Ovary (tissue), 9 donors: ENCODE measurements around the gene STK38L. TPM values are rescaled to one million over a fixed set of nuclear protein-coding genes. Genes with fewer than 3 reads are reported as not detected.

Experiments
- DNase-seq, 5 donors: peaks; one replicate each; pipeline ENCODE4 v3.0.0-alpha.2; 2019 to 2020
- H3K27ac ChIP-seq, 2 donors: fragments of 200-600 bp; one replicate each; pipeline versions ENCODE4 v1.5.1 to v1.8.0; 2019 to 2022
- H3K27me3 ChIP-seq: fragments of 200-600 bp; one replicate; pipeline ENCODE4 v1.8.0; 2022
- H3K36me3 ChIP-seq: fragments of 200-600 bp; sonication (generic); one replicate; pipeline ENCODE4 v1.5.1; 2019
- H3K4me1 ChIP-seq: one replicate; pipeline ENCODE4 v1.8.1; 2013; ENCODE audit warnings: mild to moderate bottlenecking, moderate library complexity; ENCODE audit not compliant: insufficient read depth
- H3K4me3 ChIP-seq: fragments of 200-600 bp; sonication (generic); one replicate; pipeline ENCODE4 v1.5.1; 2017
- H3K9me3 ChIP-seq, 2 donors: fragments of 200-600 bp in 1 of 2; sonication (generic) in 1 of 2; one replicate each; pipeline versions ENCODE4 v1.5.1 to v1.8.1; 2013 to 2019; ENCODE audit warnings: mild to moderate bottlenecking in 1 of 2, moderate library complexity in 1 of 2
- EP300 ChIP-seq: sonication (generic); formaldehyde crosslinking; IDR thresholded peaks from one replicate; pipeline ENCODE4 v1.6.1; 2017; ENCODE audit warnings: antibody characterized with exemption
- POLR2A ChIP-seq: fragments of 450-650 bp; IDR thresholded peaks from one replicate; pipeline ENCODE4 v1.6.1; 2017; ENCODE audit warnings: antibody characterized with exemption, mild to moderate bottlenecking, moderate library complexity
- WGBS, 3 donors: extraction: QIAGEN DNeasy Blood & Tissue Kit in 1 of 3; methylation state at CpG; one replicate each; pipeline versions ENCODE4 v1.1.5 to v1.1.7; 2013 to 2017; 5-methylcytosine and 5-hydroxymethylcytosine counted together
- intact Hi-C, 4 donors: fragments of 100-400 bp; cut with DNase I; formaldehyde crosslinking; loops; one replicate each; pipeline versions ENCODE4 v1.11.0 to v1.15.1; 2022 to 2023
- polyA plus RNA-seq, 2 donors: library from polyadenylated mRNA; stranded (reverse); fragments of 200-250 nt in 1 of 2; fragments of 350-450 nt in 1 of 2; fragmentation: Illumina TruSeq in 1 of 2; extraction: RNeasy Lipid Tissue Mini Kit (QIAGEN cat#74804) in 1 of 2; gene quantifications; one replicate each; pipeline ENCODE4 v1.2.3, GENCODE V29; 2013 to 2014
- total RNA-seq, 7 donors: library from RNA; depleted of rRNA in 2 of 7; stranded (reverse); fragments of >200 nt in 2 of 7; fragmentation: NEBNext Ultra II Directional in 3 of 7; extraction: Animal tissue kit (Norgen Biotek cat#: 25700) in 3 of 7; gene quantifications; one replicate each; pipeline versions ENCODE4 v1.1.0 to v1.2.4, GENCODE V29; 2016 to 2023
- TF ChIP-seq, protein P1 (sequence below), 3 donors: fragments of 450-650 bp in 2 of 3; fragments of 200-600 bp in 1 of 3; IDR thresholded peaks; one replicate each; pipeline versions ENCODE4 v1.5.1 to v1.8.0; 2016 to 2022; ENCODE audit warnings: antibody characterized with exemption in 3 of 3, mild to moderate bottlenecking in 1 of 3
- donor health status: DM: no; HTN: no; CAD: no; lungs with moderate emphysema.
- donor health status: DM: no; HTN: no; CAD: no.
- donor health status: Bipolar disorder and iron deficiency.
- donor health status: DM: yes; HTN: yes; CAD: no.
- donor health status: DM: no; HTN: no; CAD: no.
- donor health status: DM: yes; HTN: yes; CAD: no.

STK38L gene
- total and polyA plus RNA-seq, 9 donors: 7.4 to 24.7 (median 16.8) TPM

DNA sequence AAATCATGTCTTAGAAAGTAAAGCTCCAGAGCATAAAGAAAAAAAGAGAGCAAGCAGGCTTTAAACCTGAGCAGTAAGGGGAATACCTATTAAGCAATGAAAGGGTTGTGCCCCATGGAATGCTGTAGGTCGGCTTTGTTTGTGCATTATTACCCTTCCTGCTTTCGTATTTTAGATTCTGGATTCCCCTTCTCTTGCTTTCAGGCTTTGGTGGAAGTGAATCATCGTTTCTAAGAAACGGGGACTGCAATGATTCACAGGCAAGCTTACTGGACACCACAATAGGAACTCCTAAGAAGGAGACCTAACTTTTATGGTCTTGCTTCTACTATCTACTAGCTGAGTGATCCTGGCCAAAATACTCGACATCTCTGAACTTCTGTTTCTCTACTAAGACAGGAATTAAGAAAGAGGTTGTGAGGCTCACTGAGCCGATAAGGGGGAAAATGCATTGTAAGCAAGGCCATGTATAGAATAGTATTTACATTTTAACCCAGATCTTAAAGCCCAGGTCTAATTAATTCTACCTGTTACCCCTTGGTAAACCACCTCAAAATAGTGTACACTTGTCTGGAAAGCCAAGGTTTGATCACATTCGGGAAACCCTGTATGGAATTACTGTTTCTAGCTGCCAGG is 87.3 kb downstream of the STK38L start:
- no peak for DNase-seq
- H3K27ac ChIP-seq: no peak overlapping the region
- no peak for TF ChIP-seq EP300
- TF ChIP-seq POLR2A: no peak
- no peak overlapping the region for H3K4me3 ChIP-seq
- intact Hi-C loops: no loop called here
- 30 to 36% (median 33%) methylated on average over 7 of the region's 7 CpGs for WGBS, 3 donors
- H3K36me3 ChIP-seq: no peaks in the 10 kb centered on the region
- H3K27me3 ChIP-seq: no peaks in the 10 kb centered on the region
- peaks cover 2% of the 10 kb centered on the region for H3K4me1 ChIP-seq
- H3K9me3 ChIP-seq: no peaks in the 10 kb centered on the region

DNA sequence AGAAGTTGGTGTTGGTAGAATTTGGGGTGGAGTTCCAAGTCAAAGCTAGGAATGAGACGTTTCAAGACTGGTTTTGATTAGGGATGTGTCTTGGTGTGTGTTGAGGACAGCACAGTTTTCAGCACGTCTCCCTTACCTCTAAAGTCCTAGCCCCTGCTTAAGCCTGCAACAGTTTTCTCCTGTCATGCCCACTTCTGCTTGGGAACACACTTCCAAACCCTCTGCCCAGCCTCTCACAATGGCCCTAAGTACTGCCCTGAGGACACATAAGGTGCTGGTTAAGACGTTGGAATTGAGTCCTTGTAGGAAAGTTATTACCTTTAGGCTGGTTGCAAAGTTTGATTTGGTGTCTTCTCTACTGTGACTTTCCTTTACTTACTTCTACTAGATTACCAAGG is 87.8 kb downstream of the STK38L start:
- TF ChIP-seq, protein P1, sequence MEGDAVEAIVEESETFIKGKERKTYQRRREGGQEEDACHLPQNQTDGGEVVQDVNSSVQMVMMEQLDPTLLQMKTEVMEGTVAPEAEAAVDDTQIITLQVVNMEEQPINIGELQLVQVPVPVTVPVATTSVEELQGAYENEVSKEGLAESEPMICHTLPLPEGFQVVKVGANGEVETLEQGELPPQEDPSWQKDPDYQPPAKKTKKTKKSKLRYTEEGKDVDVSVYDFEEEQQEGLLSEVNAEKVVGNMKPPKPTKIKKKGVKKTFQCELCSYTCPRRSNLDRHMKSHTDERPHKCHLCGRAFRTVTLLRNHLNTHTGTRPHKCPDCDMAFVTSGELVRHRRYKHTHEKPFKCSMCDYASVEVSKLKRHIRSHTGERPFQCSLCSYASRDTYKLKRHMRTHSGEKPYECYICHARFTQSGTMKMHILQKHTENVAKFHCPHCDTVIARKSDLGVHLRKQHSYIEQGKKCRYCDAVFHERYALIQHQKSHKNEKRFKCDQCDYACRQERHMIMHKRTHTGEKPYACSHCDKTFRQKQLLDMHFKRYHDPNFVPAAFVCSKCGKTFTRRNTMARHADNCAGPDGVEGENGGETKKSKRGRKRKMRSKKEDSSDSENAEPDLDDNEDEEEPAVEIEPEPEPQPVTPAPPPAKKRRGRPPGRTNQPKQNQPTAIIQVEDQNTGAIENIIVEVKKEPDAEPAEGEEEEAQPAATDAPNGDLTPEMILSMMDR (IDR thresholded peaks at IDR 0.05): no peak
- no peak for TF ChIP-seq POLR2A
- no peak for TF ChIP-seq EP300
- Histone ChIP-seq H3K4me3 (no peak overlapping the region), H3K9me3 (no peaks in the 10 kb centered on the region), H3K27ac (no peak overlapping the region), H3K36me3 (no peaks in the 10 kb centered on the region), H3K4me1 (peaks cover 2% of the 10 kb centered on the region), H3K27me3 (no peaks in the 10 kb centered on the region)
- WGBS, 3 donors: 29 to 34% (median 32%) methylated on average over 3 of the region's 3 CpGs
- intact Hi-C loops: no loop called here
- no peak for DNase-seq

DNA sequence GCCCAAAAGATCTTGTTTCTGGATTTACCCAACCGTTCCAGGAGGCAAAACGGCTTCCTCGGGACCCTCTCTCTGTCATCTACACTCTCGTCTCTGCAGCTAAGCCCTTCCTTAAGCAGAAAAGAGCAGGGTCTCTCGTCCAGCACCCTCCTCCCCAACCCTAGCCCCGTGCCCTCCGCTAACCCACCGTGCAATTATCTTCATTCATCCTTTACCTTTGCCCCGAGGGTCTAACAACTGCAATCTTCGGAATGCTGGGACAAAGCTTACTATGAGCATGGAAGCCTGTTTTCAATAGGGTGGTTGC is 88.3 kb downstream of the STK38L start:
- 8 to 12% (median 10%) methylated on average over 10 of the region's 10 CpGs for WGBS, 3 donors
- peaks cover 2% of the 10 kb centered on the region for H3K4me1 ChIP-seq
- no peaks in the 10 kb centered on the region for H3K9me3 ChIP-seq
- TF ChIP-seq POLR2A (no peak), EP300 (no peak)
- TF ChIP-seq, protein P1 (IDR thresholded peaks at IDR 0.05): no peak
- no peaks in the 10 kb centered on the region for H3K36me3 ChIP-seq
- H3K4me3 ChIP-seq: peak overlapping the region; percentile 48
- no peaks in the 10 kb centered on the region for H3K27me3 ChIP-seq
- DNase-seq: no peak
- no peak overlapping the region for H3K27ac ChIP-seq
- intact Hi-C loops: no loop called here

DNA sequence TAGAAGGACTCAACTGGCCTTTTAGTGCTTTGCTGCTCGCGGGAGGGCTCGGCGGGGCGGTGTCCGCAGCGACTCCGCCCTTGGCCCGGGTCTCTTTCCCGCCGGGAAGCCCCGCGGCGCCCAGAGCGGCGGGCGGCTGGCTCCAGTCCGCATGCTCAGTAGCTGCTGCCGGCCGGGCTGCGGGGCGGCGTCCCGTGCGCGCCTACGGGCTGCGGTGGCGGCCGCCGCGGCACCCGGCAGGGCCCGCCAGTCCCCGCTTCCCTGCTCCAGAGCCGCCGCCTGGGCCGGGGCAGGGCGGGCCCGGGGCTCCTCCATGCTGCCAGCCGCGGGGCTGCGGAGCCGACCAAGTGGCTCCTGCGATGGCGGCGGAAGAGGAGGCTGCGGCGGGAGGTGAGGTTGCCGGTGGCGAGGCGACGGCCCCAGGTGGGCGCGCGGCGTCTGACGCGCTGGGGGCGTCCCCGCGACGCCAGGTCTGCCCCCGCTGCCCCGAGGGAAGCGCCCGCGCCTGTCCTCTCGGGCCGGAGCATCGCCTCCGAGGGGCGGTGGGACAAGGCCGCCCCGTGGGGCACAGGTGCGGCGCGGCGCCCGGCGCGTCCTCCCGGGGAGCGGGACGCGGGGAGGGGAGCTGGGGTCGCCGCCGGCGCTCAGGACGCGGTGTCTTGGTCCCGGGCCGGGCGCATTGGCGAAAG is 88.8 kb downstream of the STK38L start, which contains the start of gene BMAL2:
Gene BMAL2 (plus strand): TSS at position 123 of the 689 bp plus-strand sequence. CDS start 237 bp downstream, at position 360.
- TF ChIP-seq EP300 (no peak), POLR2A (no peak)
- TF ChIP-seq, protein P1 (IDR thresholded peaks at IDR 0.05): no peak
- peak in 4 of 5 donors; percentile 8 to 50 (median 34) for DNase-seq
- peaks cover 2% of the 10 kb centered on the region for H3K4me1 ChIP-seq
- peak within 1 kb of the TSS; percentile 48 for H3K4me3 ChIP-seq
- no peaks in the 10 kb centered on the region for H3K27me3 ChIP-seq
- WGBS, 3 donors: 1% methylated on average over 47 to 95 of the region's 96 CpGs
- H3K36me3 ChIP-seq: no peaks in the 10 kb centered on the region
- intact Hi-C loops: no loop called here
- no peak within 1 kb of the TSS for H3K27ac ChIP-seq
- no peaks in the 10 kb centered on the region for H3K9me3 ChIP-seq
